ENCODE results near the gene KCND1. TPM values are rescaled to one million over a fixed set of nuclear protein-coding genes. Genes with fewer than 3 reads are reported as not detected.

Gene KCND1
- polyA plus RNA-seq, 3 donors, result 0.46 to 4.7 (median 1.0) TPM

DNA sequence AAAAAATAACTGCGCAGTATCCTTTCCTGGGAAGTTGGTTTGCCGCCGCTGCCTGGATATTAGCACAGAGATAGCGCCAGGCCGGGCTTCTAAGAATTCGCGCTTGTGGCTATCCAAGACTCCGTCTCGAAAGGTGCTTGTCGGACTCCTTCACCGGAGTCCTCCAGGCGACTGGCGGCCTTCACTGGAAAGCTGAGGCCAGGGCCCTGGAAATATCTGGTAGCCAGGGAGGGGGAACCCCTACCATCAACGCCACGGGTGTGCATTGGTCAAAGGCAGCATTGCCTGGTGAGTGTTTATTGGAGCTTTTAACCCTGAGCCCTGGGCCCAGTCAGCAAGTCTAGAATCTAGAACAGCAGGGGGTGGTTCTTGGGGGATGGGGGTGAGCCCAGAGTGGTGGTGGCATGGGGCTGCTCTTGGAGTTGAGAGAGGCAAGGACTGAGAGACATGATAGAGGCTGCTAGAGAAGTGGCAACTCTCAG is 52.2 kb downstream of the KCND1 start:
- 1 to 17% (median 1%) methylated on average over 15 of the region's 15 CpGs for WGBS, 3 donors
- no peak overlapping the region for H3K27ac ChIP-seq (ENCODE audit: low read depth, low read length)

GRCh38 chrX:48918643-48919340 is 52.9 kb downstream of the KCND1 start, which contains the start of gene PIM2:
Gene PIM2, minus strand, starts transcription at chrX:48919024. Its CDS starts 190 bp downstream, at chrX:48918834.
- H3K27ac ChIP-seq (ENCODE audit: low read depth, low read length), result no peak within 1 kb of the TSS
- WGBS, 3 donors, result 0 to 31% (median 1%) methylated on average over 38 to 55 of the region's 55 CpGs

GRCh38 chrX:48918301-48918642 is 53.4 kb downstream of the KCND1 start:
- no peak overlapping the region for H3K27ac ChIP-seq (ENCODE audit: low read depth, low read length)
- WGBS, 3 donors, result 5 to 40% (median 10%) methylated on average over 18 to 23 of the region's 23 CpGs

DNA sequence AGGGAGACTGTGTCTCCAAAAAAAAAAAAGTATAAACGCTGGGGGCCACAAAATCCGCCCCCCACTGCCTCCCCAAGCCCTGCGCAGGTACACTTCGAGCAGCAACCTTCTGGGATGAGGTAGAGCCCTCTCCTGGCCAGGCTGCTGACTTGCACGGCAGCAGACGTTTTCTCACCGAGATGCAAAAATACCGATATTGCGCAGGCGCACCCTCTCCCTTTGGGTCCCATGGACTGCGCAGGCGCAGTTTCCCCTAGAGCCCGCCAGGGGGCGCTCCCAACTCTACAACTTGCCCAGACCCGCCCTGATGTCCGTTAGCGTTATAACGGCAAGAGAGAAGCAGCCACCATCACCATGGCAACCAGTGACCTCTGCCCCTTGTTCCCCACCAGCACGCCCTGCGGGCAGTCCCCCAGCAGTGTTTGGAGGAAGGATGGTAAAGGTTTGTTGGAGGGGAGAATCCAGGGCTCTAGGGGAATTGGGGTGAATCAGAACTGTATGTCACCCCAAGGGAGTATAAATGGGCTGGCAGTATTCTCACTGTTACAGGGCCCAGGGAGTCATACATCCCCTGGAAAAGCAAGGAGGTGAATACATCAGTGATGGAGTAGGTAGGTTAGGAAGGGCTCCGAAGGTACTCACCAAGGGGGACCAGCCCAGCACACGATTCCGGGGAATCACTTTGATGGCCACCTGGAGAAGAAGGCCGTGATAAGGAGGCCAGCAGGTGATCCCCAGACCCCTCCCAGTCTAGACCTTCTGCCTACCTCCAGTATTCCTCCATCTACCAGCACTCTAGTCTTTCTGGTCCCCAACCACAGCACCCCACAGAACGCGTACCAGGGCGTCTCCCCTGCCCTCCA is 54.3 kb downstream of the KCND1 start:
- WGBS, 3 donors, result 19 to 41% (median 21%) methylated on average over 17 to 27 of the region's 27 CpGs
- H3K27ac ChIP-seq (ENCODE audit: low read depth, low read length), result no peak overlapping the region

GRCh38 chrX:48914593-48915493 is 56.8 kb downstream of the KCND1 start:
- WGBS, 3 donors, result 86 to 93% (median 86%) methylated on average over 11 to 13 of the region's 13 CpGs
- no peak overlapping the region for H3K27ac ChIP-seq (ENCODE audit: low read depth, low read length)

GRCh38 chrX:48913605-48914366 is 57.9 kb downstream of the KCND1 start:
- no peak overlapping the region for H3K27ac ChIP-seq (ENCODE audit: low read depth, low read length)
- 89 to 90% (median 90%) methylated on average over 4 to 5 of the region's 5 CpGs for WGBS, 3 donors

- WGBS, 3 donors, result 0 to 28% (median 0%) methylated on average over 46 to 60 of the region's 60 CpGs
- H3K27ac ChIP-seq (ENCODE audit: low read depth, low read length), result no peak within 1 kb of the TSS
Measured at GRCh38 chrX:48911412-48912182, 60.0 kb downstream of the KCND1 start, which contains the start of gene SLC35A2. Gene SLC35A2, minus strand, starts transcription at chrX:48911646. Its CDS starts 10 bp downstream, at chrX:48911636.

Other genes with a start within 250 kb of the KCND1 start
- gene GLOD5, start 210.1 kb downstream of the KCND1 start, polyA plus RNA-seq, result under 1 TPM in 1 of 3 donors, not detected in 2; 0.22 TPM
- gene GATA1, start 185.3 kb downstream of the KCND1 start, polyA plus RNA-seq, result under 1 TPM in 1 of 3 donors, not detected in 2; 0.07 TPM
- gene HDAC6, start 169.8 kb downstream of the KCND1 start, polyA plus RNA-seq, result 10 to 100 TPM; 26.1 to 55.8 (median 41.2) TPM
- not detected for gene ERAS, start 145.3 kb downstream of the KCND1 start, polyA plus RNA-seq
- 10 to 100 TPM in 1 of 3 donors, 1 to 10 TPM in 1, not detected in 1; 1.8 to 53.2 TPM for gene PCSK1N, start 136.2 kb downstream of the KCND1 start, polyA plus RNA-seq
- gene TIMM17B, start 74.1 kb downstream of the KCND1 start, polyA plus RNA-seq, result 10 to 100 TPM; 33.0 to 46.0 (median 35.0) TPM
- gene PQBP1, start 73.9 kb downstream of the KCND1 start, polyA plus RNA-seq, result 10 to 100 TPM; 60.3 to 78.0 (median 68.9) TPM
- 10 to 100 TPM; 11.0 to 22.1 (median 15.8) TPM for gene SLC35A2, start 60.2 kb downstream of the KCND1 start, polyA plus RNA-seq
- gene PIM2, start 52.8 kb downstream of the KCND1 start, polyA plus RNA-seq, result 1 to 10 TPM; 2.9 to 4.8 (median 3.5) TPM
- gene OTUD5, start 14.2 kb downstream of the KCND1 start, polyA plus RNA-seq, result 10 to 100 TPM; 17.6 to 37.9 (median 31.4) TPM
- 10 to 100 TPM; 13.8 to 25.9 (median 22.2) TPM for gene GRIPAP1, start 30.4 kb upstream of the KCND1 start, polyA plus RNA-seq
- 10 to 100 TPM; 14.9 to 83.9 (median 71.1) TPM for gene TFE3, start 71.5 kb upstream of the KCND1 start, polyA plus RNA-seq
- gene CCDC120, start 87.2 kb upstream of the KCND1 start, polyA plus RNA-seq, result 1 to 10 TPM; 1.4 to 3.8 (median 2.4) TPM
- gene PRAF2, start 102.2 kb upstream of the KCND1 start, polyA plus RNA-seq, result 10 to 100 TPM in 2 of 3 donors, 1 to 10 TPM in 1; 5.9 to 25.4 (median 15.8) TPM
- 10 to 100 TPM; 49.9 to 92.9 (median 88.5) TPM for gene WDR45, start 108.0 kb upstream of the KCND1 start, polyA plus RNA-seq
- 10 to 100 TPM in 2 of 3 donors, 1 to 10 TPM in 1; 8.7 to 19.0 (median 12.9) TPM for gene GPKOW, start 151.9 kb upstream of the KCND1 start, polyA plus RNA-seq
- 10 to 100 TPM in 1 of 3 donors, 1 to 10 TPM in 2; 3.3 to 12.7 (median 3.4) TPM for gene MAGIX, start 190.9 kb upstream of the KCND1 start, polyA plus RNA-seq
- gene PLP2, start 200.1 kb upstream of the KCND1 start, polyA plus RNA-seq, result 100 to 1,000 TPM in 2 of 3 donors, 10 to 100 TPM in 1; 82.9 to 246 (median 116) TPM
- gene PRICKLE3, start 214.5 kb upstream of the KCND1 start, polyA plus RNA-seq, result 1 to 10 TPM; 6.0 to 8.4 (median 7.8) TPM
- gene SYP, start 228.3 kb upstream of the KCND1 start, polyA plus RNA-seq, result 1 to 10 TPM; 1.4 to 6.8 (median 2.1) TPM

Data from adipose tissue (tissue), 3 donors.